HG03565 (cell line): ENCODE data around the gene SYNDIG1L.
"Not testable (repeated sequence)": the region's sequence is repeated elsewhere in the genome, so short reads cannot be mapped to it uniquely, and the experiment has no call there.

Experiments
- ATAC-seq: cut with Tn5 transposase; IDR thresholded peaks from one replicate; pipeline ENCODE4 v1.9.1; 2021; ENCODE audit warnings: mild to moderate bottlenecking, moderate library complexity; ENCODE audit not compliant: unreplicated experiment

SYNDIG1L gene

GRCh38 chr14:74426202-74426582, at the start of gene SYNDIG1L:
TSS of gene SYNDIG1L (minus strand) at chr14:74426210. CDS start at chr14:74409744, 16,466 bp downstream.
- no peak for ATAC-seq

GRCh38 chr14:74475678-74476077, 49.7 kb upstream of the SYNDIG1L start:
- no peak for ATAC-seq

GRCh38 chr14:74474376-74474775, 48.4 kb upstream of the SYNDIG1L start:
- ATAC-seq = no peak

DNA sequence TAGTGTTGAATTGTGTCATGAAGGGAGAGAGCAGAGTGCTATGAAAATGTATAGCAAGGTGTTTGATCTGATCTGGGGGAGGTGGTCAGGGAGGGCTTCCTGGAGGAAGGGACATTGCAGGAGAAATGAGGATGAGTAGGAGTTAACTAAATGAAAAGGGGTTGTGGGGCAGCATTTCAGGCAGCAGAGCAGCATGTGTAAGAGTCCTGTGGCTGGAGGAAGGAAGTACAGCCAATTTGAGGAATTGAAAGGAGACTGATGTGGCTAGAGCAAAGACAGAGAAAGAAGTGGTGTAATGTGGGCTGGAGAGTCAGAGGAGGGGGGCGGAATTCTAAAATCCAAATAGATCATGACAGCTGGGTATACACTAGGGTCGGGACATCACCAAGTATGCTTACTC, 46.6 kb upstream of the SYNDIG1L start:
- no peak for ATAC-seq

DNA sequence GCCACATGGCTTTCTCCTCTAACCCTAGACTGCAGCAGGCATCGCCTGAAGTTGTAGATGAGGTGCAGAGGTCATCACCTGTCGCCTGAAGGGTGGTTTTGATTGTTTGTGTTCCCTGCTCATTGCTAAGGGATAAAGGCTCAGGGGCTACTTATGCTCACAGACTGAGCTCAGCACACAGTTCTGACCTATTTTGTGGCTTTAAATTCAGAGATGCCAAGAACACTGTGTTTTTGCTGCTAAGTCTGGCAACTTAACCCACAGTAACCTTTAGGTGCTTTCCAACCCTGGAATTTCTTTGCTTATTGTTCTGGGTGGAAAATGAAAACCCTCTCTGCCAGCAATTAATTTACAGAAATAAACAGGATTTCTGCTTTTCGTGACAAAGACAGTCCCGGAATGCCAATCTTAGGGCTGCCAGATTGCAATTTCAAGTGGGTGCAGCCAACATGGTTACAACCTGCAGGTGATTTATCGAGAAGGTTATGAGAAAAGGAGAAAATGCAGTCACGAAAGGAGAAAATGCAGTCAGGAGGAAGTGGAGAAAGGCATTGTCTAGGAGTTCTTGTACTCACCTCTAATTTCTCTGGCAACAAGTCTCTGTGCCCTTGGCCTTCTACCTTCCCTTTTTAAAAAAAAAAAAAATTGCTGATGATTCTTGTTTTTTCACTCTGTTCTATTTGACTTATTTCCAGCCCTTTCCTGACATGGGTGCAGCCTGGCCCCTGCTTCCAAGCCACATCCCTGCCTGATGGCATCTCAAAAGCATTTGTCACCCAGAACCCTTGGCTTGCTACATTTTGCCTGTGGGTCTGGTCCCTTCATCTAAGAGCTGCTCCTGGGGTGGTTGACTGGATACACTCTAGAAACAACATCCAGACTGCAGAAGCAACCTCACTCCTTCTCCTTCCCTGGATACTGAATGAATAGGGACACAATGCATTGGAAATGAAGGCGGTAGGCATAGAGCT, 43.8 kb upstream of the SYNDIG1L start:
- no peak for ATAC-seq

GRCh38 chr14:74468513-74468912, 42.5 kb upstream of the SYNDIG1L start:
- ATAC-seq = no peak

- ATAC-seq = no peak
Measured at GRCh38 chr14:74465335-74465734, 39.3 kb upstream of the SYNDIG1L start.

GRCh38 chr14:74464785-74465184, 38.8 kb upstream of the SYNDIG1L start:
- no peak for ATAC-seq

DNA sequence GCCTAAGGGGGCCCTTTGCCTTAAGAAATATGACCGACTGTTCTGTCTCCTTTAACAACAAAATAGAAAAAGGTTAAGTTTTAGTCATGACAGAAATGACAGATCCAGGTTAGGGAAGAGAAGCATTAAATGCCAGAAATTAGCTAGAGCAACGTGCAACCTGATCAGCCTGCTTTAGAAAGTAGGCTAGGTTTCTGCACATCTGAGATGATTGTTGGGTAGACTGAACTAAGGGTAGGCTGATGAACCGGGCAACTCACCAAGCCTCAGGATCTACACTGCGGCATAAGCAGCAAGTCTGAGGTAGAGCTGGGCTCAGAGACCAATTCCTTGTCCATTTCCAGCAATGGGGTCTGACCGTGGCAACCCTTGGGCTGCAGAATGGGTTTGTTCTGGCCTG, 37.7 kb upstream of the SYNDIG1L start:
- no peak for ATAC-seq

- no peak for ATAC-seq
Measured at GRCh38 chr14:74462993-74463392, 37.0 kb upstream of the SYNDIG1L start.

DNA sequence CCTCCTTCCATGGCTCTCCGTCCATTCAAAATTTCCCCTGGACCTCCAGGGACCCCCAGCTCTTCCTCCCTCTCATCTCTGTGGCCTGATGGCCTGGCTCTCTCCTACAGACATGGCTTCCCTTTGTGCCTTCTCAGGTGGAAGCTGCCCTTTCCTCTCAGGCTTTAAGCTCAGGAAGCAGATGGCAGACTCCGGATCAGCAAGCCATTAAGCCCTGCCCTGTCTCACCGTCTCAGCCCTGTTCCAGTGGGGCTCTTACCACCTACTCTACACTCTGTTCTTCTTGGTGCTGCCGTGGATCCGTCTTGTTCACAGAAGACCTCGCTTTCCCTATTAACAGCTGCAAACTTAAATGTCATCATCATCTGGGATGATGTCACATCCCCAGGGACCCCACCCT, 34.0 kb upstream of the SYNDIG1L start:
- ATAC-seq = no peak

DNA sequence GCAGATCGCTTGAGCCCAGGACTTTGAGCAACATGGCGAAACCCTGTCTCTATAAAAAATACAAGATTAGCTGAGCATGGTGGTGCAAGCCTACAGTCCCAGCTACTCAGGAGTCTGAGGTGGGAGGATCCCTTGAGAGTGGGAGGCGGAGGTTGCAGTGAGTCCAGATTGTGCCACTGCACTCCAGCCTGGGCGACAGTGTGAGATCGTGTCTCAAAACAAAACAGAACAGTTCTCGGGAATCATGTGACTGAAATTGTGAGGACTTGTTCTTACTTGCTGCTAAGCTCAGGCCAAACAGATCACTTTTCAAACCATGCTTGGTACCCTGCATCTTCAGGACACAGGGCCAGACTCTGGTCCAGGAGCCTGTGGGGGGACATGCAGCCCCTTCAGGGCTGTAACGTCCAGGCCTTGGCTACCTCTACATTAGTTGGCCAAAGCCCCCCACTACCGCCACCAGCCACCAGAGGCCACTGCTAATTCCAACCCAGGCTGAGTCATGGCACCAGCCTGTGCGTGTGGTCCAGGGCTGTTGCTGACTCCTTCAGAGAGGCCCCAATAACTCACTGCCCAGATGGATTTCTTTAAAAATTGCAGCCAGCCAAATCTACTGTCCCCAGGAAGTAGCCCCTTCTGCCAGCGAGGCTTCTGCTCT, 33.4 kb upstream of the SYNDIG1L start:
- ATAC-seq = no peak

GRCh38 chr14:74457565-74457895, 31.5 kb upstream of the SYNDIG1L start:
- ATAC-seq = no peak

- no peak for ATAC-seq
Measured at GRCh38 chr14:74456684-74457564, 30.9 kb upstream of the SYNDIG1L start.

GRCh38 chr14:74454397-74454796, 28.4 kb upstream of the SYNDIG1L start:
- ATAC-seq = not testable (repeated sequence)

GRCh38 chr14:74444866-74445265, 18.9 kb upstream of the SYNDIG1L start:
- ATAC-seq = no peak

GRCh38 chr14:74442757-74443156, 16.7 kb upstream of the SYNDIG1L start:
- no peak for ATAC-seq

- ATAC-seq = no peak
Measured at GRCh38 chr14:74441113-74441512, 15.1 kb upstream of the SYNDIG1L start.

DNA sequence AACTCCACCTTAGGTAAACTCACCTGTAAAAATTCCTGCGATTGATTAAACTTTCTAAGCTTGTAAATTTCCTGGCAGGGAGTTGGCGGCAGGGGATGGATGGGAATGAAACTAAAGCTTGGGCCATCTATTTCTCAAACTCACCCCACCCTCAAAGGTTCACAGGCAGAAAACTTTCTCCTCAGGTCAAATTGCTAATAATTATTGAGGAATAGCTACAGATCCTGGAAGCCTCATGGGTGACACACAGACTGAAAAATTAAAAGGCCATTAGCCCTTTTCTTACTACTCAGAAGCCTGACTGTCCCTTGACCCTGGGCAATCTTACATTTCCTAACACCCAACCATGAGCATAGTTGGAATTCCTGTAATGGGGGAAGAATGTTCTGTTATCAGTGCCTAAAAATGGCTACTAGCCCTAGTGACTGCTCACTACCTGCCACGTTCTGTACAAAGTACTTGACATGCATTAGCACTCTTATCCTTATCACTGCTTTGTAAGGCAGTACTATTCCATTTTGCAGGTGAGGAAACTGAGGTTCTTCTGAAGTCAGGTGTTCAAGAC, 12.4 kb upstream of the SYNDIG1L start:
- no peak for ATAC-seq

GRCh38 chr14:74437496-74438053, 11.6 kb upstream of the SYNDIG1L start:
- ATAC-seq = no peak

GRCh38 chr14:74434294-74434693, 8.3 kb upstream of the SYNDIG1L start:
- ATAC-seq = no peak
